ENCODE data around the gene PCDHGA1.

- TF ChIP-seq, protein P1, sequence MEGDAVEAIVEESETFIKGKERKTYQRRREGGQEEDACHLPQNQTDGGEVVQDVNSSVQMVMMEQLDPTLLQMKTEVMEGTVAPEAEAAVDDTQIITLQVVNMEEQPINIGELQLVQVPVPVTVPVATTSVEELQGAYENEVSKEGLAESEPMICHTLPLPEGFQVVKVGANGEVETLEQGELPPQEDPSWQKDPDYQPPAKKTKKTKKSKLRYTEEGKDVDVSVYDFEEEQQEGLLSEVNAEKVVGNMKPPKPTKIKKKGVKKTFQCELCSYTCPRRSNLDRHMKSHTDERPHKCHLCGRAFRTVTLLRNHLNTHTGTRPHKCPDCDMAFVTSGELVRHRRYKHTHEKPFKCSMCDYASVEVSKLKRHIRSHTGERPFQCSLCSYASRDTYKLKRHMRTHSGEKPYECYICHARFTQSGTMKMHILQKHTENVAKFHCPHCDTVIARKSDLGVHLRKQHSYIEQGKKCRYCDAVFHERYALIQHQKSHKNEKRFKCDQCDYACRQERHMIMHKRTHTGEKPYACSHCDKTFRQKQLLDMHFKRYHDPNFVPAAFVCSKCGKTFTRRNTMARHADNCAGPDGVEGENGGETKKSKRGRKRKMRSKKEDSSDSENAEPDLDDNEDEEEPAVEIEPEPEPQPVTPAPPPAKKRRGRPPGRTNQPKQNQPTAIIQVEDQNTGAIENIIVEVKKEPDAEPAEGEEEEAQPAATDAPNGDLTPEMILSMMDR (IDR thresholded peaks at IDR 0.05), result no peak
- TF ChIP-seq EP300 (IDR thresholded peaks at IDR 0.05) (no peak), POLR2A (IDR thresholded peaks at IDR 0.05) (no peak)
These were observed 184.8 kb downstream of the PCDHGA1 start for GRCh38 chr5:141515141-141515540.

All from tibial nerve (tissue), 4 donors.